DOHH2 (cell line): ENCODE measurements around the gene OR2B3.

Source experiments
- H3F3A ChIP-seq: fragments of 200-600 bp; sonication (generic), shearing (Covaris generic); 2 replicates; pipeline ENCODE4 v1.6.0; 2016; ENCODE audit warnings: antibody characterized with exemption, mild to moderate bottlenecking; ENCODE audit not compliant: control insufficient read depth, insufficient read depth
- H3K27ac ChIP-seq: fragments of 200-600 bp; sonication (generic); 2 replicates; pipeline ENCODE4 v1.5.1; 2014; ENCODE audit warnings: low read depth, mild to moderate bottlenecking, low read length, moderate library complexity
- H3K27me3 ChIP-seq: fragments of 200-600 bp; sonication (generic); 2 replicates; pipeline ENCODE4 v1.6.1; 2014; ENCODE audit warnings: mild to moderate bottlenecking, low read length, mixed read lengths; ENCODE audit not compliant: control insufficient read depth
- H3K36me3 ChIP-seq: fragments of 200-600 bp; sonication (generic); 2 replicates; pipeline ENCODE4 v1.6.1; 2014; ENCODE audit warnings: mild to moderate bottlenecking, low read length, moderate library complexity, mixed read lengths; ENCODE audit not compliant: control insufficient read depth
- H3K4me1 ChIP-seq: fragments of 200-600 bp; sonication (generic); 2 replicates; pipeline ENCODE4 v1.6.1; 2014; ENCODE audit warnings: mild to moderate bottlenecking, low read length, mixed read lengths; ENCODE audit not compliant: control insufficient read depth
- H3K4me2 ChIP-seq: fragments of 200-600 bp; sonication (generic); 2 replicates; pipeline ENCODE4 v1.6.0; 2014; ENCODE audit warnings: mild to moderate bottlenecking, low read length, moderate library complexity
- H3K4me3 ChIP-seq: fragments of 200-600 bp; sonication (generic); 2 replicates; pipeline ENCODE4 v1.5.1; 2014; ENCODE audit warnings: mild to moderate bottlenecking, low read length, mixed read lengths
- H3K79me2 ChIP-seq: fragments of 200-600 bp; sonication (generic); 2 replicates; pipeline ENCODE4 v1.6.1; 2014; ENCODE audit warnings: mild to moderate bottlenecking, low read length, mixed read lengths; ENCODE audit not compliant: control insufficient read depth
- H3K9me2 ChIP-seq: fragments of 200-600 bp; sonication (generic); replicated peaks from 2 replicates; pipeline ENCODE4 v1.6.1; 2014; ENCODE audit warnings: mild to moderate bottlenecking, low read length, mixed read lengths; ENCODE audit not compliant: control insufficient read depth
- H3K9me3 ChIP-seq: fragments of 200-600 bp; sonication (generic); 2 replicates; pipeline ENCODE4 v1.6.1; 2014; ENCODE audit warnings: antibody characterized with exemption, low read length, mixed read lengths; ENCODE audit not compliant: control insufficient read depth, insufficient read depth
- H4K20me1 ChIP-seq: fragments of 200-600 bp; sonication (generic); 2 replicates; pipeline ENCODE4 v1.6.0; 2014; ENCODE audit warnings: low read depth, mild to moderate bottlenecking, antibody characterized with exemption, low read length, moderate library complexity; ENCODE audit not compliant: control insufficient read depth, insufficient read depth
- EZH2phosphoT487 ChIP-seq: fragments of 200-600 bp; sonication (generic); IDR thresholded peaks from 2 replicates; pipeline ENCODE4 v1.6.1; 2017; ENCODE audit warnings: borderline replicate concordance, mild to moderate bottlenecking, antibody characterized with exemption, low read length, moderate library complexity, mixed read lengths
- TF ChIP-seq, protein P1 (sequence below): fragments of 200-600 bp; sonication (generic); IDR thresholded peaks from one replicate; pipeline ENCODE4 v1.5.1; 2014; ENCODE audit warnings: antibody characterized with exemption, mild to moderate bottlenecking, low read depth, low read length; ENCODE audit not compliant: poor library complexity, severe bottlenecking

OR2B3 gene

DNA sequence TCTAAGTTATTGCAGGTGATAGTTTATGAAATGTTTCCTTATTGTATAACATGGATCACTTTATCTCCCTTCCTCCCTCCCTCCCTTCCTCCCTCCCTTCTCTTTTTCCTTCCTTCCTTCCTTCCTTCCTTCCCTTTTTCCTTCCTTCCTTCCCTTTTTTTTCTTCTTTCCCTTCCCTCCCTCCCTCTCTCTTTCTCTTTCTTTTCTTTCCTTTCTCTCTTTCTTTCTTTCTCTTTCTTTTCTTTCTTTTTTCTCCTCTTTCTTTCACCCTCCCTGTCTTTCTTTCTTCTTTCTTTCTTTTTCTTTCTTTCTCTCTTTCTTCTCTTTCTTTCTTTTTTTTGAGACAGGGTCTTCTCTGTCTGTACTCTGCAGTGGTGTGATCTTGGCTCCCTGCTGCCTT lies 5.8 kb downstream of the OR2B3 start:
- TF ChIP-seq, protein P1, sequence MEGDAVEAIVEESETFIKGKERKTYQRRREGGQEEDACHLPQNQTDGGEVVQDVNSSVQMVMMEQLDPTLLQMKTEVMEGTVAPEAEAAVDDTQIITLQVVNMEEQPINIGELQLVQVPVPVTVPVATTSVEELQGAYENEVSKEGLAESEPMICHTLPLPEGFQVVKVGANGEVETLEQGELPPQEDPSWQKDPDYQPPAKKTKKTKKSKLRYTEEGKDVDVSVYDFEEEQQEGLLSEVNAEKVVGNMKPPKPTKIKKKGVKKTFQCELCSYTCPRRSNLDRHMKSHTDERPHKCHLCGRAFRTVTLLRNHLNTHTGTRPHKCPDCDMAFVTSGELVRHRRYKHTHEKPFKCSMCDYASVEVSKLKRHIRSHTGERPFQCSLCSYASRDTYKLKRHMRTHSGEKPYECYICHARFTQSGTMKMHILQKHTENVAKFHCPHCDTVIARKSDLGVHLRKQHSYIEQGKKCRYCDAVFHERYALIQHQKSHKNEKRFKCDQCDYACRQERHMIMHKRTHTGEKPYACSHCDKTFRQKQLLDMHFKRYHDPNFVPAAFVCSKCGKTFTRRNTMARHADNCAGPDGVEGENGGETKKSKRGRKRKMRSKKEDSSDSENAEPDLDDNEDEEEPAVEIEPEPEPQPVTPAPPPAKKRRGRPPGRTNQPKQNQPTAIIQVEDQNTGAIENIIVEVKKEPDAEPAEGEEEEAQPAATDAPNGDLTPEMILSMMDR = no peak
- no peak for TF ChIP-seq EZH2phosphoT487

DNA sequence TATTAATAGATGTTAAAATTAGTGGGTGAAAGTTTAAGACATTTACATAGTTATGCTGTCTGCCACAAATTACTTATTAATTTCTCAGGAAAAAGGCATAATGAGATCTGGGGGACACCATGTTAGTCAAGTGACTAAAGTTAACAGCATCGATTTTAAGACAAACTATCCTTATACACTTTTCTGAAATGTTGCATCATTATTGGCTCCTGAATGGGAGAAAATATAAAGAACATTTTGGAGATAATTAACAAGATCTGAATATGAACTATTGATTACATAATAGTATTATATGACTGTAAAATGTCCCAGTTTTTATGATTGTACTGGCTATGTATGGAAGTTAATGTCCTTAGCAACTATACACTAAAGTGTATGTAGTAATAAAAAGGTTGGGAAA lies 7.9 kb downstream of the OR2B3 start:
- Histone ChIP-seq H3K79me2 (no peaks in the 10 kb centered on the region), H3K9me3 (no peaks in the 10 kb centered on the region), H3K27me3 (peaks cover 6% of the 10 kb centered on the region), H3F3A (no peaks in the 10 kb centered on the region), H3K9me2 (no peaks in the 10 kb centered on the region), H3K27ac (no peak overlapping the region), H3K4me1 (no peaks in the 10 kb centered on the region), H3K4me3 (no peak overlapping the region), H3K36me3 (no peaks in the 10 kb centered on the region), H4K20me1 (no peaks in the 10 kb centered on the region), H3K4me2 (no peak overlapping the region)
- TF ChIP-seq, protein P1 = no peak
- no peak for TF ChIP-seq EZH2phosphoT487

More for the DNA sequence above, 5.8 kb downstream of the OR2B3 start:
- no peak overlapping the region for H3K27ac ChIP-seq
- no peaks in the 10 kb centered on the region for H3K27me3 ChIP-seq
- no peaks in the 10 kb centered on the region for H3K4me1 ChIP-seq
- H3K9me3 ChIP-seq = no peaks in the 10 kb centered on the region
- no peak overlapping the region for H3K4me3 ChIP-seq
- H3K9me2 ChIP-seq = no peaks in the 10 kb centered on the region
- no peaks in the 10 kb centered on the region for H3K36me3 ChIP-seq
- no peaks in the 10 kb centered on the region for H3F3A ChIP-seq
- H3K79me2 ChIP-seq = no peaks in the 10 kb centered on the region
- H3K4me2 ChIP-seq = no peak overlapping the region
- no peaks in the 10 kb centered on the region for H4K20me1 ChIP-seq

DNA sequence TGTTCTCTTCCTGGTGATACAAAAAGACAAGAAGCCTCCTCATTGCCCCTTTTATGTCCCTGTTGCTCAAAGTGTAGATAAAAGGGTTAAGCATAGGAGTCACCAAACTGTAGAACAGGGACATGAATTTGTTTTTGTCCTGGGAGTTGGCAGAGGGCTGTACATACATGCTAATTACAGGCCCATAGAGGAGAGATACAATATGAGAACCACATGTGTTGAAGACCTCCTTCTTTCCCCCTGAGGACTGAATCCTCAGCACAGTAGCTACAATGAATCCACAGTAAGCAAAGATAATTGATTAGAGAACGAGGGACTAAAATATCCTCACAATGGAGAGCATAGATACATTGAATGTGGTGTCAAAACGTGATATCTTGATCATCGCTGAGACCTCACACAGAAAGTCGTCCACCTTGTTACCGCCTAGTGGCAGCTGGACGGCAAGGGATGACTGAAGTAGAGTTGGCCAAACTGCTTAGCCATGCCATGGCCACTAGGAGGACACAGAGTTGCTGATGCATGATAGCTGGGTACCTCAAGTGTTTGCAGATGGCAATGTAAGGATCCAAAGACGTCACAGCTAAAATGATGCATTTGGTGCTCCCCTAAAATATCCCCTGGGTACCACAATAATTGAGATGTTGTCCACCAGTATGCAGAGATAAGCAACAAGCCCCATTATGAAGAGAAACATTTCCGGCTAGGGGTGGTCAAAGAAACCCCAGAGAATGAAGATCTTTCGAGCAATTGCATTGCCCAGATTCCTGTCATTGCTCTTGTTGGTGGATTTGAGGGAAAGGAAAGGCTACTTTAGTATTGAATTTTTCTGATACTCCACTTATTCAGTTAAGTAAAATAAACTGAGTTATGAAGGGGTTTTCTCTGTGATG lies 15.0 kb downstream of the OR2B3 start:
- no peaks in the 10 kb centered on the region for H3K4me1 ChIP-seq
- no peak overlapping the region for H3K4me2 ChIP-seq
- H3K9me3 ChIP-seq = no peaks in the 10 kb centered on the region
- no peaks in the 10 kb centered on the region for H3F3A ChIP-seq
- TF ChIP-seq, protein P1 = peak; percentile 52
- no peak for TF ChIP-seq EZH2phosphoT487
- no peaks in the 10 kb centered on the region for H3K79me2 ChIP-seq
- no peaks in the 10 kb centered on the region for H4K20me1 ChIP-seq
- H3K4me3 ChIP-seq = no peak overlapping the region
- H3K27ac ChIP-seq = no peak overlapping the region
- peaks cover 6% of the 10 kb centered on the region for H3K27me3 ChIP-seq
- no peaks in the 10 kb centered on the region for H3K36me3 ChIP-seq
- no peaks in the 10 kb centered on the region for H3K9me2 ChIP-seq
